Memory B cell (primary cell): Measurements from ENCODE around the gene ZBTB47.
A peak's percentile ranks its signal among the peaks of the same experiment; 100 is the strongest.

Experiments
- ATAC-seq: fragments of 150-1000 bp; cut with Tn5 transposase; 2 replicates; pipeline ENCODE4 v1.10.0; 2021; ENCODE audit warnings: low read depth, mild to moderate bottlenecking, moderate library complexity
- DNase-seq, 2 donors: peaks; one replicate each; pipeline ENCODE4 v3.0.0; 2022; ENCODE audit warnings: low spot score in 2 of 2
- H3K27ac Mint-ChIP-seq: one replicate; pipeline ENCODE4 v1.8.0; 2022; ENCODE audit warnings: mild to moderate bottlenecking, moderate library complexity, mixed read lengths
- H3K27me3 Mint-ChIP-seq: one replicate; pipeline ENCODE4 v1.8.0; 2022; ENCODE audit warnings: mixed read lengths
- H3K36me3 Mint-ChIP-seq: one replicate; pipeline ENCODE4 v1.8.0; 2022; ENCODE audit warnings: mild to moderate bottlenecking, mixed read lengths
- H3K4me1 Mint-ChIP-seq: one replicate; pipeline ENCODE4 v1.8.0; 2022; ENCODE audit warnings: mixed read lengths
- H3K4me3 Mint-ChIP-seq: one replicate; pipeline ENCODE4 v1.8.0; 2022; ENCODE audit warnings: mild to moderate bottlenecking, moderate library complexity, mixed read lengths
- H3K9me3 Mint-ChIP-seq: one replicate; pipeline ENCODE4 v1.8.0; 2022; ENCODE audit warnings: mixed read lengths

The ZBTB47 gene

GRCh38 chr3:42653560-42654330, at the start of gene ZBTB47:
TSS of gene ZBTB47 (plus strand) at chr3:42653697. CDS start at chr3:42658356, 4,659 bp downstream.
- Mint-ChIP-seq H3K27me3 (peaks cover 5% of the 10 kb centered on the region), H3K4me1 (peaks cover 21% of the 10 kb centered on the region), H3K9me3 (no peaks in the 10 kb centered on the region), H3K36me3 (peaks cover 2% of the 10 kb centered on the region), H3K27ac (peak within 1 kb of the TSS; percentile 70), H3K4me3 (peak within 1 kb of the TSS; percentile 90)
- ATAC-seq, result peak; percentile 35
- DNase-seq, result peak in 1 of 2 donors; percentile 21

- H3K27ac Mint-ChIP-seq, result peak overlapping the region; percentile 77
- H3K36me3 Mint-ChIP-seq, result peaks cover 20% of the 10 kb centered on the region
- no peaks in the 10 kb centered on the region for H3K27me3 Mint-ChIP-seq
- ATAC-seq, result no peak
- H3K4me1 Mint-ChIP-seq, result peaks cover 24% of the 10 kb centered on the region
- H3K9me3 Mint-ChIP-seq, result peaks cover 1% of the 10 kb centered on the region
- H3K4me3 Mint-ChIP-seq, result no peak overlapping the region
- no peak for DNase-seq
Observed at GRCh38 chr3:42605546-42606173, 47.8 kb upstream of the ZBTB47 start.

GRCh38 chr3:42608581-42608980, 44.9 kb upstream of the ZBTB47 start:
- Mint-ChIP-seq H3K36me3 (peaks cover 21% of the 10 kb centered on the region), H3K9me3 (peaks cover 1% of the 10 kb centered on the region), H3K27me3 (no peaks in the 10 kb centered on the region), H3K27ac (no peak overlapping the region), H3K4me1 (peaks cover 31% of the 10 kb centered on the region), H3K4me3 (no peak overlapping the region)
- DNase-seq, result no peak
- no peak for ATAC-seq

- ATAC-seq (no peak), DNase-seq (no peak)
- H3K36me3 Mint-ChIP-seq, result peaks cover 16% of the 10 kb centered on the region
- no peaks in the 10 kb centered on the region for H3K9me3 Mint-ChIP-seq
- H3K4me1 Mint-ChIP-seq, result peaks cover 26% of the 10 kb centered on the region
- H3K4me3 Mint-ChIP-seq, result no peak overlapping the region
- no peaks in the 10 kb centered on the region for H3K27me3 Mint-ChIP-seq
- no peak overlapping the region for H3K27ac Mint-ChIP-seq
Observed at GRCh38 chr3:42610976-42611375, 42.5 kb upstream of the ZBTB47 start.

GRCh38 chr3:42612217-42612616, 41.3 kb upstream of the ZBTB47 start:
- peaks cover 15% of the 10 kb centered on the region for H3K36me3 Mint-ChIP-seq
- H3K27ac Mint-ChIP-seq, result peak overlapping the region; percentile 58
- DNase-seq (no peak), ATAC-seq (no peak)
- H3K4me3 Mint-ChIP-seq, result no peak overlapping the region
- no peaks in the 10 kb centered on the region for H3K9me3 Mint-ChIP-seq
- no peaks in the 10 kb centered on the region for H3K27me3 Mint-ChIP-seq
- peaks cover 24% of the 10 kb centered on the region for H3K4me1 Mint-ChIP-seq

GRCh38 chr3:42612928-42613327, 40.6 kb upstream of the ZBTB47 start:
- Mint-ChIP-seq H3K27me3 (no peaks in the 10 kb centered on the region), H3K27ac (peak overlapping the region; percentile 58), H3K36me3 (peaks cover 11% of the 10 kb centered on the region), H3K4me3 (no peak overlapping the region), H3K4me1 (peaks cover 24% of the 10 kb centered on the region), H3K9me3 (no peaks in the 10 kb centered on the region)
- ATAC-seq, result peak; percentile 94
- DNase-seq, result no peak

- Mint-ChIP-seq H3K4me1 (peaks cover 24% of the 10 kb centered on the region), H3K27me3 (no peaks in the 10 kb centered on the region), H3K4me3 (peak overlapping the region; percentile 0), H3K9me3 (no peaks in the 10 kb centered on the region), H3K36me3 (peaks cover 11% of the 10 kb centered on the region), H3K27ac (peak overlapping the region; percentile 58)
- DNase-seq (no peak), ATAC-seq (peak; percentile 65)
Observed at GRCh38 chr3:42613462-42613861, 40.0 kb upstream of the ZBTB47 start.

- Mint-ChIP-seq H3K9me3 (no peaks in the 10 kb centered on the region), H3K36me3 (peaks cover 28% of the 10 kb centered on the region), H3K27ac (no peak overlapping the region), H3K4me3 (no peak overlapping the region), H3K27me3 (no peaks in the 10 kb centered on the region), H3K4me1 (no peaks in the 10 kb centered on the region)
- no peak for ATAC-seq
- no peak for DNase-seq
Observed at GRCh38 chr3:42631620-42632019, 21.9 kb upstream of the ZBTB47 start.

GRCh38 chr3:42632146-42632545, 21.4 kb upstream of the ZBTB47 start:
- no peak for DNase-seq
- H3K36me3 Mint-ChIP-seq, result peaks cover 28% of the 10 kb centered on the region
- no peak overlapping the region for H3K27ac Mint-ChIP-seq
- no peaks in the 10 kb centered on the region for H3K4me1 Mint-ChIP-seq
- no peak overlapping the region for H3K4me3 Mint-ChIP-seq
- no peak for ATAC-seq
- no peaks in the 10 kb centered on the region for H3K9me3 Mint-ChIP-seq
- H3K27me3 Mint-ChIP-seq, result no peaks in the 10 kb centered on the region

GRCh38 chr3:42633544-42633943, 20.0 kb upstream of the ZBTB47 start:
- Mint-ChIP-seq H3K36me3 (peaks cover 26% of the 10 kb centered on the region), H3K9me3 (no peaks in the 10 kb centered on the region), H3K27ac (no peak overlapping the region), H3K4me3 (no peak overlapping the region), H3K27me3 (no peaks in the 10 kb centered on the region), H3K4me1 (no peaks in the 10 kb centered on the region)
- DNase-seq (no peak), ATAC-seq (no peak)

- DNase-seq (peak in 1 of 2 donors; percentile 26), ATAC-seq (peak; percentile 96)
- no peaks in the 10 kb centered on the region for H3K27me3 Mint-ChIP-seq
- peaks cover 24% of the 10 kb centered on the region for H3K36me3 Mint-ChIP-seq
- no peaks in the 10 kb centered on the region for H3K9me3 Mint-ChIP-seq
- no peak overlapping the region for H3K4me3 Mint-ChIP-seq
- H3K4me1 Mint-ChIP-seq, result no peaks in the 10 kb centered on the region
- H3K27ac Mint-ChIP-seq, result peak overlapping the region; percentile 40
Observed at GRCh38 chr3:42635111-42635510, 18.4 kb upstream of the ZBTB47 start.

- H3K27me3 Mint-ChIP-seq, result no peaks in the 10 kb centered on the region
- no peaks in the 10 kb centered on the region for H3K4me1 Mint-ChIP-seq
- no peaks in the 10 kb centered on the region for H3K9me3 Mint-ChIP-seq
- no peak overlapping the region for H3K4me3 Mint-ChIP-seq
- H3K36me3 Mint-ChIP-seq, result peaks cover 23% of the 10 kb centered on the region
- ATAC-seq (no peak), DNase-seq (no peak)
- H3K27ac Mint-ChIP-seq, result no peak overlapping the region
Observed at GRCh38 chr3:42637001-42637400, 16.5 kb upstream of the ZBTB47 start.

GRCh38 chr3:42638339-42638842, 15.1 kb upstream of the ZBTB47 start:
- no peak for DNase-seq
- Mint-ChIP-seq H3K4me3 (no peak overlapping the region), H3K9me3 (no peaks in the 10 kb centered on the region), H3K36me3 (peaks cover 27% of the 10 kb centered on the region), H3K27ac (no peak overlapping the region), H3K27me3 (no peaks in the 10 kb centered on the region), H3K4me1 (no peaks in the 10 kb centered on the region)
- no peak for ATAC-seq

- Mint-ChIP-seq H3K4me1 (no peaks in the 10 kb centered on the region), H3K27ac (no peak overlapping the region), H3K27me3 (no peaks in the 10 kb centered on the region), H3K36me3 (peaks cover 24% of the 10 kb centered on the region), H3K4me3 (no peak overlapping the region), H3K9me3 (no peaks in the 10 kb centered on the region)
- DNase-seq, result no peak
- ATAC-seq, result no peak
Observed at GRCh38 chr3:42639192-42639591, 14.3 kb upstream of the ZBTB47 start.
